GM21619 (cell line): ENCODE data around the gene TMSB4X.
"Not testable (repeated sequence)": the region's sequence is repeated elsewhere in the genome, so short reads cannot be mapped to it uniquely, and the experiment has no call there.

ENCODE experiments used
- ATAC-seq: cut with Tn5 transposase; IDR thresholded peaks from one replicate; pipeline ENCODE4 v1.9.1; 2021; ENCODE audit not compliant: unreplicated experiment

The TMSB4X gene

DNA sequence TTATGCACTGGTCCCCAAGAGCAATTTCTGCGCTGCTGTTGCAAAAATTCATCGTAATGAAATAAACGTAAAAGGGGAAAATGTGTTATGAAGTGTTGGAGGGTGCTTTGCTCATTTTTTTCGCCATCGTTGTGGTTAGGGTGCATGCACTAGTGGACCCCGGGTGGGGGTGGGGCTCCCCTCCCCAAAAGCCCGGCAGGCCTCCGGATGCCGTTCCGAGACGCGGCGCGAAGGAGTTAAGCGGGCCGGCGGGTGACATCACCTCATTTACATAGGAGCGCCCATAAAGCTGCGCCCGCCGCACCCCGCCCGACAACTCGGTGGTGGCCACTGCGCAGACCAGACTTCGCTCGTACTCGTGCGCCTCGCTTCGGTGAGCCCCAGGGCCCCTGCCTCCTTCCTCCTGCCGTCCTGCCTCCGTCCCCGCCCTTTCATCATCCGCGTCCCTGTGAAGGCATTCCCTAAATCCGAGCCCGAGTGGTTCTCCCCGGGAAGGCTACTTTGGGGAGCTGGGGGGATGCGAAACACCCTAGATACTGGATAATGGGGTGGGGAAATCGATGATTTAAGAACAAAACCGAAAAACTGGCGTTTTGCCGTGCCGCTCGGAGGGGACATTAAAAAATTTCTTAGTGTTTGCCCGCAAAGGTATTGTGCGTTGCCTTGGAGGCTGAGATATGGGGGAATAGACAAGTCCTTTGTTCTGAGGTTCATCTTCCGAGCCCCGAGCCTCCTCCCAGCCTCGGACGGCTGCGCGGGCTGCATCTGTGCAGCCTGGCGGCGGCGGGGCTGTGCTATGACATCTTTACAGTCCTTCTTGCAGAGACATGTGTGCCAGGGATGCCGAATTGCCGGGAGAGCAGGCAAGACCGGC is at the start of gene TMSB4X:
TMSB4X (plus strand) TSS at position 315 of the 874 bp plus-strand sequence.
- peak; percentile 35 for ATAC-seq

DNA sequence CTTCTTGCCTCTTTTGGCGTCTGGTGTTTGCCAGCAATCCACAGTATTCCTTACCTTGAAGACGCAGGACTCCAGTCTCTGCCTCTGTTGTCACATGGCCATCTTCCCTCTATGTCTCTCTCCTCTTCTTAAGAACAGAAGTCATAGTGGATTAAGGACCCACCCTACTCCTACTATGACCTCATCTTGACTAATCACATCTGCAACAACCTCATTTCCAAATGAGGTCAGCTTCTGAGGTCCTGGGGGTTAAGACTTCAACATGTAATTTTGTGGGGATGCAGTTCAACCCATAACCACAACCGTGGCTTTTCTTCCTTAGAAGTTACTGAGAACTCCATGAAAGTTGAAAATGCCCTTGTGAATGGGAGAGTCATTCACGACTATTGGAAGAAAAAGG is 45.2 kb upstream of the TMSB4X start:
- no peak for ATAC-seq

DNA sequence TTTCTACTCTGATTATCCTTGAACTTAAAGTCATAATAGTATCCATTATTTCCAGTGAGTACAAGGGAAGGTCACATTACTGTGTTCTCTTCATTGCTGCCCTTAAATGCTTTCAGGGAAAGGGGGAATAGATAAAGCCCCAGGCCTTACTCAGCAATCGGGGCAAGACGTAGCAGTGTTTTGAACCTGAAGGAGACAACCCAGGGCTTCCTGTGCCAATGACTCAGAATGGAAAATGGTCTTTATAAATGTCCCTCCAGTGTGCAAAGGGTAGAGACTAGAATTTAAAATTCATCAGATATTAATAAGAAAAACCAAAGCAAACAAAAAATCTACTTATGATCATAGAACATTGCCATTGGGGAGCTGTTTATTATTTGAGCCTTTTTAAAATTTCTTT is 44.8 kb upstream of the TMSB4X start:
- no peak for ATAC-seq

DNA sequence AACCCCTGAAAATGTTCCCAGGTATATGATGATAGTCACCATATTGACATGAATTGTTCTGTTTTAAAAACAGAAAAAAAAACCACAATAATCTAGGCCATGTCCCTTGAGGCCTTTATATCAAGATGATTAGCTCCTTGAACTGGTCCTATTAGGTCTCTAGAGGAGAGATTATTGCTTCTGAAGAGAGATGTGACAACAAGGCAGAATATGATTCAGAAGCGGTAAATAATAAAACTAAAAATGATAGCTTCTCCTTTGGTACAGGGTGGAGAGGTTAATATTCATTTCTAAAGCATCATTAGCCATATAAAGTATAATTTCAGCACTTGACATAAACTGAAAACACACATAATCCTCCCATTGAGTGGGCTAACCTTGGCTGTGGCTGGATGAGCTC is 42.7 kb upstream of the TMSB4X start:
- ATAC-seq: no peak

DNA sequence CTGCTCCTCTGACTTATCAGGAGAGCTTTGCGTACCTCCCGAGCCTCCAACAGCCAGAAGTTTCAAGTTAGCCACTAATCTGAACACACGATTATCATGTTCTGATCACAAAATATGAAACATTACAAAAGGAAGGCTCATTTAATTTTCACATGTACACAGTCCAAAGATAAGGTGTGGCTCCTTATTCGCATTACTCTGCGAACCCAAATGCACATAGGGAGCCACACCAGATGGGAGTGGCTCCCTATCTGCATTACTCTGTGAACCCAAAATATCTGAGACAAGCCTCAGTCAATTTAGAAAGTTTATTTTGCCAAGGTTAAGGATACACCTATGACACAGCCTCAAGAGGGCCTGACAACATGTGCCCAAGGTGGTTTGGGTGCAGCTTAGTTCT is 40.1 kb upstream of the TMSB4X start:
- no peak for ATAC-seq

DNA sequence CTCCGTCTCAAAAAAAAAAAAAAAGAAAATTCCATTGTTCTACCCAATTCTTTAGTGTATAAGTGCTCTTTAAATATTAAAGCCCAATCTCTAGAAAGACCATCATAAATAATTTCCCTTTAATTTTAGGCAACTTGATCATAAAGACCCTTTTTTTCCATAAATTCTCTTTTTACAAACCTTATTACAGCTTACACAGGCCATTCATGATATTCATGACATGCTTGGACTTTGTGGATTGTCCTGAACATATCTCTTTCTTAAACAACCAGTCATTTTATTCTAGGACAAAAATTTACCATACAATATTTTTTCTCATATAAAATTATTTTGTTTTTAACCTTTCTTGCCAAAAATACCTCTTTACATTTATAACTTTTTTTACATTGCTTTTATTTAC is 38.0 kb upstream of the TMSB4X start:
- ATAC-seq: no peak

DNA sequence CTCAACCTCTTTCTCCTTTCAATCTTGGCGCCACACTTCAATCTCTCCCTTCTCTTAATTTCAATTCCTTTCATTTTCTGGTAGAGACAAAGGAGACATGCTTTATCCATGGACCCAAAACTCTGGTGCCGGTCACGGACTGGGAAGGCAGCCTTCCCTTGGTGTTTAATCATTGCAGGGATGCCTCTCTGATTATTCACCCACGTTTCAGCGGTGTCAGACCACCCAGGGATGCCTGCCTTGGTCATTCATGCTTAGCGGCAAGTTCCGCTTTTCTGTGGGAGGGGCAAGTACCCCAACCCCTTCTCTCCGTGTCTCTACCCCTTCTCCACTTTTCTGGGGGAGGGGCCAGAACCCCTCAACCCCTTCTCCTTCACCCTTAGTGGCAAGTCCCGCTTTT is 34.4 kb upstream of the TMSB4X start:
- ATAC-seq: not testable (repeated sequence)

DNA sequence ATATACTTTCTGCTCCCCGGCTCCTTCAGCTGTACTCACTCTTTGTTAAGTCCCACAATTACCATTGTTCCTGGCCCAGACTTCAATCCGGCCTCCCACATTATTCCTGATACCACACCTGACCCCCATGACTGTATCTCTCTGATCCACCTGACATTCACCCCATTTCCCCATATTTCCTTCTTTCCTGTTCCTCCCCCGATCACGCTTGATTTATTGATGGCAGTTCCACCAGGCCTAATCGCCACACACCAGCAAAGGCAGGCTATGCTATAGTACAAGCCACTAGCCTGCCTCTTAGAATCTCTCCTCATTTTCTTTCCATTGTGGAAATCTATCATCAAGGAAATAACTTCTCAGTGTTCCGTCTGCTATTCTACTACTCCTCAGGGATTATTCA is 31.3 kb upstream of the TMSB4X start:
- ATAC-seq: not testable (repeated sequence)

DNA sequence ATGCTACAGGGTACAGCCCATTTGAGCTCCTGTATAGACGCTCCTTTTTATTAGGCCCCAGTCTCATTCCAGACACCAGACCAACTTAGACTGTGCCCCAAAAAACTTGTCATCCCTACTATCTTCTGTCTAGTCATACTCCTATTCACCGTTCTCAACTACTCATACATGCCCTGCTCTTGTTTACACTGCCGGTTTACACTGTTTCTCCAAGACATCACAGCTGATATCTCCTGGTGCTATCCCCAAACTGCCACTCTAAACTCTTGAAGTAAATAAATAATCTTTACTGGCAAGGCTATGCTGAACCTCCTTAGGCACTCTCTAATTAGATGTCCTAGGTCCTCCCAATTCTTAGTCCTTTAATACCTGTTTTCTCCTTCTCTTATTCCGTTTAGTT is 30.5 kb upstream of the TMSB4X start:
- ATAC-seq: not testable (repeated sequence)

DNA sequence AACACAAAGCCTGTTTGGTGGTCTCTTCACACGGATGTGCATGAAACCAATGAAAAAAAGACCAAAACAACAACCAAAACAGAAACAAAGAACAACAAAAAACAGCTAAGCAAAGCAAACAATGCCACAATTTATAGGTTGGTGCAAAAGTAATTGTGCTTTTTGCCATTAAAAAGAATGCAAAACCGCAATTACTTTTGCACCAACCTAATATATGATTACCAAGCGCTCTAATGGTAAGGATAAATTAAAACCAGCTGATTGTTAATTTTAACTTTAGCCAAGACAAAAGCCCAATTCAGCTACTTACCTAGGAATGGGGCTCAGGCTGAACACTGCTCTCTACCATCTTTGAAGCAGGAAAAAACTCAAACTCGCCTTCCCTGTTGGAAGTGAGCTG is 29.4 kb upstream of the TMSB4X start:
- ATAC-seq: no peak

DNA sequence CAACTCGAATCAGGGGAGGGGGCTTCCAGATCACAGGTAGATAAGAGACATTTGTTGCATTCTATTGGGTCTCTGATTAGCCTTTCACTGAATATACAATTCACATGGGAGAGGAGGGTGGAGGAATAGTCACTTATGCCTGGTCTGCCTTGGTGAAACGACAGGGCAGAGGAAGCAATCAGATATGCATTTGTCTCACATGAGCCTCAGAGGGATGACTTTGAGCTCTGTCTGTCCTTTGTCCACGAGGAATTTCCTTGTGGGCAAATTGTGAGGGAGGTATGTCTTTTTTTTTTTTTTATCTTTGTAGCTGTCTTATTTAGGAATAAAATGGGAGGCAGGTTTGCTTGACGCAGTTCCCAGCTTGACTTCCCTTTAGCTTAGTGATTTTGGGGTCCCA is 28.5 kb upstream of the TMSB4X start:
- no peak for ATAC-seq

DNA sequence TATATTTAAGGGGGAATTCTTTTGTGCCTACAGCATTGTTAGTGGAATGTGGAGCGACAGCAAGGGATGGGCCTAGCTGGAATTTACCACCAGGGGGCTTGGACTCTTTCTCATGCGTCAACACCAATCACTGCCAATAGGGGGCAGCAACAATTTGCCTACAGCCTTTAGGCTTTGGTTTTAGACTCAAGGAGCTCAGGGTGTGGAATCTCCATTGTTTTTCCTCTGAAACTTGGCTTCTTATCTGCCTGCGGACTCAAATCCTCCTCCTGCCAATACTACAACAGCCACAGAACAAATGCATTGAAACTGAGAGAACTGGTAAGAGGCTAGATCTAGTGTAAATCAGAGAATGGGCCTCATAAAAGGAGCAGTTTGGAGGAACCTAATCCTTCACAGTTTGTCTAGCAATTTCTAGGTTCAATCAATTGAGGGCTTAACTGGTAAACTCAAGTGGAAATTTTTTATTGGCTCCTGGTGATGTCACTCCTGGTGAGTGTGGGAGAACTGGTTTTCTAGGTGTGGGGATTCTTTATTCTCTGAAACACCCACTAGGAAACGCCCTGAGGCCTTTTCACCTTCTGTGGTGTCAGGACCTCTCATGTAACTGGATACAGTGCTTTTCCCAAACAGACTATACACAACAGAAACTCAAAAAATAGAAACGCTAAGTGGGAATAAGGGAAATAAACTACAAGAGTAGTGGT is 27.9 kb upstream of the TMSB4X start:
- ATAC-seq: no peak

DNA sequence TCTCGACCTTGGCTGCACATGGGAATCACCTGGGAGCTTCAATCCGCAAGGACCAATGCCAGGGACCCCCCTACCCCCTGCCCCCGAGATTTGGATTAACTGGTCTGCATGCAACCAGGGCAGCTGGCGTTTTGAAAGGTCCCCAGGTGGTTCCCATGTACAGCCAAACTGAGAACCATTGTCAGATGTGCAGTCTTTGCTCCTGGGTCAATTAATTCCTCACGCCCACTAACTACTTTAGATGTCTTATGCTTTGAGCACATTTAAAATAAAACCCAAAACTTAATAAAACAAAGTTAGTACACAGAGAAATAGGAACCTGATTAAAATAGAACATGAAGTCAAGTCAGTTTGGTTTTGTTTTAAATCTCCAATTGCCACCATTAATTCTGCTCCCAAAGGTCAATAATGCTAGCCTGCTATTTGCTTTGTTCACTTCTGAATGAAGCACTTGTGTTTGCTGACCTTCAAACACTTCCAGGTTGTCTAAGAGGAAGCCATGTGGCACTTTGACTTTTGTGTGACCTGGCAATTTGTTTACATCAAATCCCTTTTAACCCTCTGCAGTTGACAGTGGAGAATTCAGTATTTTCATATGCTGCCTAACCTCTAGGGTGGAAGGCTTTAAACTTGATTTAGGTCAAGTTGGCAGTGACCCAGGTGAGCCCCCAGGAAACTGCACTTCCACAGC is 27.2 kb upstream of the TMSB4X start:
- ATAC-seq: no peak

DNA sequence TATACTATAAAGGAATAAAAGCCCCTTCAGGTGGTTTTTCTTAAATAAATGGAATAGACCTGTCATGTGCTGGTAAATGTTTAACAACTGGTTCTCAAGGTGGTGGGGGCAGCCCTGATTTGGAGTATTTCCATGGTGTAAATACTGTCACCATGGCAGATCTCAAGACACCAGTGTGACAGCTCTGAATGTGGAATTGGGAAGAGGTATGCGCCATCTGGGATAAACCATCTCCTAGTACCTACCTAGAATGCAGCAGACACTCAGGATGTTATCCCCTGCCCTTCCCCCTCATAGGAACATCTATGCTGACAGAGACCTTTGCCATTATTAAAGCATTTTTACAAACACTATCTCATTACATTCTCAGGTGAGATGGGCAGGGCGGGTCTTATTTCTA is 26.4 kb upstream of the TMSB4X start:
- ATAC-seq: no peak

DNA sequence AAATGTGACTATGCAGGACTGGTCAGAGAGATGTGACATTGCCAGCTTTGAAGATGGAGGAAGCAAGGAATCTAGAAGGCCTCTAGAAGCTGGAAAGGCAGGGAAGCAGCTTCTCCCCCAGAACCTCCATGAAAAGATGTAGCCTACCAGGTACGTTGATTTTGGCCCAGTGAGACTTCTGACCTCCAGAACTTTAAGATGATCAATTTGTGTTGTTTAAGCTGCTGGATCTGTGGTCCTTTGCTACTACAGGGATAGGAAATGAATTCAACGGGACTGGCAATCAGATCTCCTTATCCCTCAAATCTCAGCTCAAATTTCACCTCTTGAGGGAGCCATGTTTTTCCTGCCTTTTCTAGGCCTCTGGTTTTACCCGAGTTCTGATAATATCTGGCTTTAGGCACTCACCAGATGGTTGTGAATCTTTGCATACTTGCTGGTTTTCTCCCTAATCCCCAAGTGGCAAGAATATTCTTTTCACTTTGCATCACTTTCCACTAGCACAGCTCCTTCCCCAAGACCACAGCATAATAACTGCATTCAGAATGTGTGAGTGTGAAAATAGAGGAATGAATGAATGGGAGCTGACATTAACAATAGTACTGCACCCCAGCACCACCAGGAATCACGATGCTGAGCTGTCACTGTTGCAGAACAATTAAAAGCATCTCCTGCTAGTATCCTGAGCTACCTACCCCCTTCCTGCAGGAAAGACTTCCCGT is 25.5 kb upstream of the TMSB4X start:
- ATAC-seq: no peak

DNA sequence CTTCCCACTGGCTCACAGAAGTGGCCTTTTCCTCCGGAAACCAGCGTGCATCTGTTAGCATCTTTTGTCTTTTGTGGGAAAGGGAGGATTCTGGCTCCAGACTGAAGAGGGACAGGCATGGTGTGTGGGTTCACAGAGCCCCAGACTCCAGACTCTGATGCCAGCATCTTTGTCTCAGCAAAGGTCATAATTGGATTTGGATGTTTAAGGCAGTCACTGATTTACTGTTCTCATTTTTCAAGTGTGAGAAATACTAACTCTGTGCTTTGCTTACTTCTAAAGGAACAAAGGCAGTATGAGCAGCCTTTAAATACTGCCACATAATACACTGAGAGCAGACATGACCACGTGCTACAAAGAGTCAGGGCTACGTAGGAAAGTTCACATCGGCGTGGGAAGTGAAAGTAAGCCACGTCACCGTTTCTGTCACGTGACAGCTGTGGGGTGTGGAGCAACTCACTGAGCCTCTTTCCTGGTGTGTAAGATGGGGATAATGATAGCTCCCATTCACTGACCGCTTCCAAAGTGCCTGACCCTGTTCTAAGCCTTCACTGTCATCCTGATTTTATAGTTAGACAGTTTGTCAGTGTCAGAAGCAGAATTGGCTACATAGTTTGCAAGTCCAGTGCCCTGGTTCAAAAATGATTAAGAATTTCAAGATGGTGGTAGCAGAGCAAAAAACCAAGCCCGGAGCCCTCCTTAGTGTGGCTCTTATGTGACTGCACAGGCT is 24.8 kb upstream of the TMSB4X start:
- peak; percentile 51 for ATAC-seq

DNA sequence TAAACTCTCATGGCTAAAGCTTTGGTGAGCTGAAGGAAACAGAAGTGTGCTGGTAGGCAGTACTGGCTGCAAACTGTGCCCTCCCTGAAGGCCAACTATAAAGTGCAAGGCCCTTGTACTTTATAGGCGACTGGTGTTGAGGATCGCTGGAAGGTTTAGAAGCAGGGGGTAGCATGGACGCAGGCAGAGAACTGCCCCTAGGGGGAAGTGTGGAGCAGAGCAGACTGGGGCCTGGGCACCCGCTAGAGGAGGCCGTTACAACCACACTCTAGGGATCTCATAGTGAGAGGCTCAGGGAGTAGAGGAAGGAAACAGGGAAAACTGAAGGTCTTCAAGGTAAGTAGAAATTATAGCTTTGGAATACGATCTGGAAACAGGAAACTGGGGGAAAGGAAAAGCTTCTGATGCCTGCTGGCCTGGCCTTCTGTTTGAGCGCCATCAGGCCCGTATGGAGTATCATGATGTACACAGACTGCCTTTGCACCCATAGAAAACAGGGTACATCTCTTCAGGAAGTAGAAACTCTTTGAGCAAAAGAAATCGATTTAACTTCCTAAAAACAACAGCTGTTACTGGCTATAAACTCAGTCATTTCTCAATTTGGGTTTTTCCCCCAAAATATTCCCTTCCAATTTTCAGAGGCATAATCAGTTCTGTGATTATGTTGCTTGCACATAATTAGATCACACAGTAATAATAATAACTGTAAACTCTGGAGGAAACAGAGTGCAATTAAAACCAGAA is 23.9 kb upstream of the TMSB4X start:
- peak; percentile 64 for ATAC-seq

DNA sequence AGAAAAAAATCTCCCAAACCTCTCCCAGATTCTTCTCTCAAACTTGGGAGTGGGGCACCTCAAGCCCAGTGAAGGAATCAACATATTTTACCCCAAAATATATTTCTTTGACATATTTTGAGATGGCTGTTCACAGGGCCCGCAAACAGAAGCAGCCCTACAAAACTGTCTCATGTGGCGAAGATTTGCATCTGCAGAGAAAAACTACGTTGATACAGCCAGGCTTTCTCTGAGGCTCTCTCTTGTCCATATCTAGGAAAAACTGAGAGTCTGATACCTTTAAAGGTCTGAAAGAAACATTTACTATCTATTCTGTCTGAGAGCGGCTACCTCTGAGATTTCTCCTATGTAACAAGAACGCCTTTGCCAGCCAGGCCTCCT is 23.3 kb upstream of the TMSB4X start:
- no peak for ATAC-seq

DNA sequence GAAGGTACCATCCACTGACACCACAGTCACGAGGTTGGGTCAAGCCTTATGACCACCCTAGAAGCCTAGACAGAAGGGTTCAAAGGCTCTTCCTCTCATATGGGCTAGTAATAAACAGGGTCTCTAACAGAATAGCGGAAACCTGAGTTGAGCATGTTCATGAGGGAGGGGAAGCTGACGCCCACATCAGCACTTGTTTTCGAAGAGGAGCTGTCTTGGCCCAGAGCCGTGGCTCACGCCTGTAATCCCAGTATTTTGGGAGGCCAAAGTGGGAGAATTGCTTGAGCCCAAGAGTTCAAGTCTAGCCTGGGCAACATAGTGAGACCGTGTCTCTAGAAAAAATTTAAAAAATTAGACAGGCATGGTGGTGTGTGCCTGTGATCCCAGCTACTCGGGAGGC is 21.5 kb upstream of the TMSB4X start:
- ATAC-seq: no peak

DNA sequence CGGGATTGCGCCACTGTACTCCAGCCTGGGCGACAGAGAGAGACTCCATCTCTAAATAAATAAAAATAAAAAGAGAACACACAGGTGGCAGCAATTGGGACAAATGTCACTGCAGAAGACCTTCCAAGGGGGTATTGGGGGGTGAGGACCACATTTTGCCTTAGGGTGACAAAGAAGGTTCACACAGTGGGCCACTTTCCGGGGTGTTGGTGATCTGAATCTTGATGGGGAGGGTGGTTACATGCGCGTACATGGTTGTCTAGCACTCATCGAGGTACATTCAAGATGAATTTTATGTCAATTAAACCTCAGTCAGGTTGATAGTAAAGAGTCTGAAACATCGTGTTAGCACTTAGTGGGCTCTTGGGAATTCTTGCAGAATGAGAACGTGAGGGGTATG is 20.5 kb upstream of the TMSB4X start:
- no peak for ATAC-seq
